Esophagus squamous epithelium (tissue), 5 donors: ENCODE data around the gene SOX9. TPM values are rescaled to one million over a fixed set of nuclear protein-coding genes. Genes with fewer than 3 reads are reported as not detected.
"Not testable (repeated sequence)": the region's sequence is repeated elsewhere in the genome, so short reads cannot be mapped to it uniquely, and the experiment has no call there.

Experiments
- DNase-seq: peaks from one replicate; lab custom pipeline; 2025; lab: John Stamatoyannopoulos, UW
- H3K27ac ChIP-seq, 4 donors: fragments of 200-600 bp; sonication (generic); one replicate each; pipeline ENCODE4 v1.5.1; 2016 to 2019; ENCODE audit warnings: mild to moderate bottlenecking in 1 of 4
- H3K27me3 ChIP-seq, 4 donors: fragments of 200-600 bp; sonication (generic); 1 replicate in 3 of 4; 2 replicates in 1 of 4; pipeline versions ENCODE4 v1.5.1 to v1.6.0; 2017 to 2021; ENCODE audit warnings: antibody characterized with exemption in 1 of 4
- H3K36me3 ChIP-seq, 3 donors: fragments of 200-600 bp; sonication (generic); one replicate each; pipeline ENCODE4 v1.5.1; 2016 to 2019
- H3K4me1 ChIP-seq, 3 donors: fragments of 200-600 bp; sonication (generic); one replicate each; pipeline ENCODE4 v1.5.1; 2017 to 2019
- H3K4me3 ChIP-seq, 4 donors: fragments of 200-600 bp; sonication (generic); 1 replicate in 3 of 4; 2 replicates in 1 of 4; pipeline ENCODE4 v1.5.1; 2016 to 2019; ENCODE audit warnings: mild to moderate bottlenecking in 2 of 4, moderate library complexity in 1 of 4
- H3K9me3 ChIP-seq, 3 donors: fragments of 200-600 bp; sonication (generic); one replicate each; pipeline ENCODE4 v1.5.1; 2016 to 2019
- CTCF ChIP-seq, 6 experiments: fragments of 450-650 bp in 4 of 6; fragments of 200-600 bp in 2 of 6; sonication (generic) in 2 of 6; IDR thresholded peaks; one replicate each; pipeline ENCODE4 v1.5.1; 2016 to 2019; ENCODE audit warnings: antibody characterized with exemption in 6 of 6, mild to moderate bottlenecking in 4 of 6, moderate library complexity in 4 of 6
- POLR2A ChIP-seq, 4 donors: fragments of 450-650 bp; IDR thresholded peaks; one replicate each; pipeline ENCODE4 v1.6.1; 2017; ENCODE audit warnings: antibody characterized with exemption in 4 of 4, mild to moderate bottlenecking in 4 of 4, moderate library complexity in 3 of 4
- WGBS, 2 donors: methylation state at CpG; one replicate each; pipeline ENCODE4 v1.1.5; 2018; 5-methylcytosine and 5-hydroxymethylcytosine counted together
- intact Hi-C: fragments of 100-400 bp; cut with DNase I; formaldehyde crosslinking; loops from one replicate; pipeline ENCODE4 v1.15.0; 2022
- total RNA-seq, 4 donors: library from RNA; depleted of rRNA; stranded (reverse); fragments of >200 nt; gene quantifications; one replicate each; pipeline ENCODE4 v1.1.0, GENCODE V29; 2016
- donor health status: DM: yes; HTN: yes; CAD: no.

SOX9 gene
- total RNA-seq, 4 donors from 2014 or later = 7.4 to 11.5 (median 11.1) TPM

- DNase-seq = no peak
- intact Hi-C loops = no loop called here
- Histone ChIP-seq H3K4me3 (no peak overlapping the region), H3K4me1 (peaks cover 0 to 21% (median 12%) of the 10 kb centered on the region in 3 donors), H3K27ac (no peak overlapping the region), H3K9me3 (no peaks in the 10 kb centered on the region), H3K27me3 (peaks cover 0 to 16% (median 0%) of the 10 kb centered on the region in 4 donors), H3K36me3 (no peaks in the 10 kb centered on the region)
- TF ChIP-seq CTCF (IDR thresholded peaks at IDR 0.05) (no peak), POLR2A (IDR thresholded peaks at IDR 0.05) (no peak)
- whole genome bisulfite sequencing, 2 donors = 82 to 85% methylated on average over 5 of the region's 5 CpGs
These were observed 14.9 kb downstream of the SOX9 start for GRCh38 chr17:72135546-72136325.

DNA sequence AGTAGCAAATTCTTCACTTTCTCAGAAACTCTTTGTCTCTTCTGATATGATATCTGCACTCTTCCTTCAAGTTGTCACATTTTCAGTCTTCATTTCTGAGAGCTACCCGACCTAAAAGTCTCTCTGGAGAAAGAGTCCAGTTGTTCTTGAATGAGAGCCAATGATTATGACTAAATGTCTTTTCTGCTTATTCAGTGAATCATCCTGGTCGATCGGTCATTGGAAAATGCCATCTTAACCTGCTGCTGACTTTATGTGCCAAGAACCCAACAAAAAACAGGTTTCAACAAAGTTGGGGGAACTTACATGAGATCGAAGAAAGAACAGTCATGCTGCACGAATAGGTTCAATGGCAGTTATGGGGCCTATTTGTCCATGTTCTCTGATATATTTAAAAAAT is 15.9 kb downstream of the SOX9 start:
- no peaks in the 10 kb centered on the region for H3K9me3 ChIP-seq
- H3K27ac ChIP-seq = no peak overlapping the region
- no peak for DNase-seq
- intact Hi-C loops = no loop called here
- H3K4me1 ChIP-seq = peaks cover 0 to 21% (median 12%) of the 10 kb centered on the region in 3 donors
- 36 to 41% methylated on average over 5 of the region's 5 CpGs for WGBS, 2 donors
- no peaks in the 10 kb centered on the region for H3K36me3 ChIP-seq
- TF ChIP-seq POLR2A (IDR thresholded peaks at IDR 0.05) = no peak
- TF ChIP-seq CTCF (IDR thresholded peaks at IDR 0.05) = no peak
- no peak overlapping the region for H3K4me3 ChIP-seq
- H3K27me3 ChIP-seq = peaks cover 0 to 16% (median 0%) of the 10 kb centered on the region in 4 donors

DNA sequence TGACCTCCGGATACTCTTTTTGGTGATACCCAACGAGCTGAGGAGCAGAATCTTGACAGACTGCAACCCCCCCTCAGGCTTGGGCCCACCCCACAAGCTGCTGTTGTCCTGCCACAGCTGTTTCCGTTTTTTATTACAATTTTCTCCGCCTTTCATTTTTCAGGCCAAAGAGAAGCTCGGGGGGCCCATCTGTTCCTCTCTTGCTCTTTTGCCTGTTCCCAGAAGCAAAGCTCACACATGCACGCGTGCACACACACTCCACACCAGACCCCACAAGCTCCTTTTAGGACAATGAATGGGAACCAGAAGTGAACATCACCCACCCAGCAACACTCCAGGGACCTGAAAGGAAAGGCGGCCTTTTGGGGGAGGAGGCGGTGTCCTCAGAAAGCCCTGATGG is 16.3 kb downstream of the SOX9 start:
- H3K9me3 ChIP-seq = no peaks in the 10 kb centered on the region
- DNase-seq = no peak
- peaks cover 0 to 16% (median 0%) of the 10 kb centered on the region in 4 donors for H3K27me3 ChIP-seq
- WGBS, 2 donors = 70 to 80% methylated on average over 8 of the region's 9 CpGs
- H3K4me3 ChIP-seq = no peak overlapping the region
- H3K36me3 ChIP-seq = no peaks in the 10 kb centered on the region
- H3K27ac ChIP-seq = no peak overlapping the region
- peaks cover 0 to 21% (median 12%) of the 10 kb centered on the region in 3 donors for H3K4me1 ChIP-seq
- intact Hi-C loops = no loop called here
- TF ChIP-seq POLR2A (IDR thresholded peaks at IDR 0.05) (no peak), CTCF (IDR thresholded peaks at IDR 0.05) (no peak)

DNA sequence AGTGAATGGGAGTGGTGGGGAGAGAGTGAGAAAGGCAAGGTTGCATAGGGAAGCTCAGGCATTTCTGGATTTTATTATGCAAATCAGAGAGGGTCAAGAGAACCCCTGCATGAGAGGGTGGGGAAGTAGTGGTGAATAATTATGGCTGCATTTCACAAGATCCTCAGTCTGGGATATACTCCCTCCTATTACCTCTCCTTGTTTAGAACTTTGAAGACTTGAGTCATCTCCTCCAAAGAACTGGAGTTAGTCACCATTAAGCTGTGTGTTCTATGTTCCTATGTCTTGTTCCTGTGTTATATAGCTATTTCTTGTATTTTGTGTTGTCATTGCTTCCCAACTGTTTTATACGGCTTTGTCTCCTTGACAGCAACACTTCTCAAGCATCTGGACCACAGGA is 18.4 kb downstream of the SOX9 start:
- intact Hi-C loops = no loop called here
- DNase-seq = no peak
- Histone ChIP-seq H3K36me3 (no peaks in the 10 kb centered on the region), H3K27ac (no peak overlapping the region), H3K9me3 (no peaks in the 10 kb centered on the region), H3K27me3 (peaks cover 0 to 8% (median 0%) of the 10 kb centered on the region in 4 donors), H3K4me1 (peaks cover 0 to 21% (median 12%) of the 10 kb centered on the region in 3 donors), H3K4me3 (no peak overlapping the region)
- TF ChIP-seq CTCF (IDR thresholded peaks at IDR 0.05) = no peak
- TF ChIP-seq POLR2A (IDR thresholded peaks at IDR 0.05) = no peak
- WGBS, 2 donors = 44 to 92% methylated on average over 1 of the region's 1 CpG

DNA sequence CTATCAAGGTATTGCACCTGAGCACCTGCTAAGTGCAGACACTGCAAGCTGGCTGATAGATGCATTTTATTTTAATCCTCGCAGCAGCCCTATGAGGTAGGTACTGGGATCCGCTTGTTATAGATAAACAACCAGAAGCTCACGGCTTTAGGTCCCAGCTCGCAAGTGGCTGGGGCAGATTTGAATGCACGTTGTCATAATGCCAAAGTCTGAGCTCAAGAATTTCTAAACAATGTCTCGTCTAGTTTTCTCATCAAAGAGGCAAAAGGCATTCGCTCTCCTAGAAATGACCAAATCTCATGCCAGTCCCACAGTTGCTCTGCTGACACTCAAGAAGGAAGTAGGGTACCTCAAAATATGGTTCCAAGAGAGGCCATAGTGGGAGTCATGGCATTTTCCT is 20.5 kb downstream of the SOX9 start:
- WGBS, 2 donors = 62 to 71% methylated on average over 7 of the region's 7 CpGs
- Histone ChIP-seq H3K4me3 (no peak overlapping the region), H3K36me3 (no peaks in the 10 kb centered on the region), H3K27ac (no peak overlapping the region), H3K9me3 (no peaks in the 10 kb centered on the region), H3K4me1 (peaks cover 0 to 11% (median 6%) of the 10 kb centered on the region in 3 donors), H3K27me3 (peaks cover 0 to 7% (median 0%) of the 10 kb centered on the region in 4 donors)
- intact Hi-C loops = no loop called here
- no peak for DNase-seq
- TF ChIP-seq CTCF (IDR thresholded peaks at IDR 0.05) (no peak), POLR2A (IDR thresholded peaks at IDR 0.05) (no peak)

- H3K9me3 ChIP-seq, H3K4me1 ChIP-seq, H3K27me3 ChIP-seq, H3K36me3 ChIP-seq, DNase-seq, H3K27ac ChIP-seq, H3K4me3 ChIP-seq, intact Hi-C loops: not testable (repeated sequence)
- 84 to 95% methylated on average over 11 of the region's 11 CpGs for WGBS, 2 donors
These were observed 21.3 kb downstream of the SOX9 start for GRCh38 chr17:72142097-72142496.
